Upper lobe of right lung (tissue), 1 donor: ENCODE results near the gene RS1. TPM values are rescaled to one million over a fixed set of nuclear protein-coding genes. Genes with fewer than 3 reads are reported as not detected.

Experiments used
- ATAC-seq: fragments of 200-7000 bp; cut with Tn5 transposase; one replicate; pipeline ENCODE4 v1.9.1; 2020; ENCODE audit warnings: mild to moderate bottlenecking, moderate library complexity
- DNase-seq: peaks from one replicate; pipeline ENCODE4 v3.0.0-alpha.2; 2020
- H3K27ac ChIP-seq: fragments of 200-600 bp; one replicate; pipeline ENCODE4 v1.8.0; 2022
- H3K27me3 ChIP-seq: fragments of 200-600 bp; one replicate; pipeline ENCODE4 v1.8.0; 2022; ENCODE audit warnings: mild to moderate bottlenecking
- H3K36me3 ChIP-seq: fragments of 200-600 bp; one replicate; pipeline ENCODE4 v1.8.0; 2022
- H3K4me1 ChIP-seq: fragments of 200-600 bp; one replicate; pipeline ENCODE4 v1.8.0; 2022
- H3K4me3 ChIP-seq: fragments of 200-600 bp; one replicate; pipeline ENCODE4 v1.8.0; 2022; ENCODE audit warnings: mild to moderate bottlenecking
- H3K9me3 ChIP-seq: fragments of 200-600 bp; one replicate; pipeline ENCODE4 v1.8.0; 2022
- CTCF ChIP-seq: fragments of 200-600 bp; IDR thresholded peaks from one replicate; pipeline ENCODE4 v1.8.0; 2022; ENCODE audit warnings: antibody characterized with exemption
- intact Hi-C: fragments of 100-400 bp; cut with DNase I; formaldehyde crosslinking; loops from one replicate; pipeline ENCODE4 v1.11.0; 2022
- total RNA-seq: library from RNA; stranded (reverse); fragmentation: NEBNext Ultra II Directional; extraction: Animal tissue kit (Norgen Biotek cat#: 25700); gene quantifications from one replicate; pipeline ENCODE4 v1.2.1, GENCODE V29; 2021
- donor health status: DM: no; HTN: yes; CAD: no; lungs with severe emphysema.

RS1 gene
- total RNA-seq, 1 donor from 2014 or later: 4.7 TPM

GRCh38 chrX:18666614-18667013 is 5.3 kb downstream of the RS1 start:
- Histone ChIP-seq H3K27ac (no peak overlapping the region), H3K27me3 (no peaks in the 10 kb centered on the region), H3K4me3 (no peak overlapping the region), H3K9me3 (no peaks in the 10 kb centered on the region), H3K4me1 (no peaks in the 10 kb centered on the region), H3K36me3 (no peaks in the 10 kb centered on the region)
- DNase-seq (peak; percentile 66), ATAC-seq (peak; percentile 74)
- intact Hi-C loops: no loop called here
- TF ChIP-seq CTCF: no peak

- no peaks in the 10 kb centered on the region for H3K27me3 ChIP-seq
- no peak overlapping the region for H3K27ac ChIP-seq
- no peaks in the 10 kb centered on the region for H3K9me3 ChIP-seq
- DNase-seq: no peak
- no peak for TF ChIP-seq CTCF
- no peak for ATAC-seq
- intact Hi-C loops: no loop called here
- no peaks in the 10 kb centered on the region for H3K4me1 ChIP-seq
- no peak overlapping the region for H3K4me3 ChIP-seq
- H3K36me3 ChIP-seq: no peaks in the 10 kb centered on the region
Observed at GRCh38 chrX:18664947-18665346, 7.0 kb downstream of the RS1 start.

GRCh38 chrX:18661273-18661672 is 10.6 kb downstream of the RS1 start:
- Histone ChIP-seq H3K4me1 (no peaks in the 10 kb centered on the region), H3K27me3 (no peaks in the 10 kb centered on the region), H3K9me3 (no peaks in the 10 kb centered on the region), H3K4me3 (no peak overlapping the region), H3K27ac (no peak overlapping the region), H3K36me3 (no peaks in the 10 kb centered on the region)
- no peak for DNase-seq
- no peak for ATAC-seq
- TF ChIP-seq CTCF: no peak
- intact Hi-C loops: no loop called here

GRCh38 chrX:18654875-18655836 is 16.8 kb downstream of the RS1 start:
- DNase-seq (no peak), ATAC-seq (peak; percentile 62)
- Histone ChIP-seq H3K36me3 (no peaks in the 10 kb centered on the region), H3K27me3 (no peaks in the 10 kb centered on the region), H3K27ac (no peak overlapping the region), H3K9me3 (no peaks in the 10 kb centered on the region), H3K4me3 (no peak overlapping the region), H3K4me1 (no peaks in the 10 kb centered on the region)
- intact Hi-C loops: no loop called here
- TF ChIP-seq CTCF: no peak

- no peak for DNase-seq
- no peaks in the 10 kb centered on the region for H3K4me1 ChIP-seq
- TF ChIP-seq CTCF: no peak
- no peak overlapping the region for H3K27ac ChIP-seq
- H3K4me3 ChIP-seq: no peak overlapping the region
- no peaks in the 10 kb centered on the region for H3K27me3 ChIP-seq
- H3K9me3 ChIP-seq: no peaks in the 10 kb centered on the region
- no peak for ATAC-seq
- intact Hi-C loops: no loop called here
- H3K36me3 ChIP-seq: no peaks in the 10 kb centered on the region
Observed at GRCh38 chrX:18652636-18653035, 19.3 kb downstream of the RS1 start.
